Panc1 (cell line): ENCODE data around the gene ACSL5. TPM values are rescaled to one million over a fixed set of nuclear protein-coding genes. Genes with fewer than 3 reads are reported as not detected.
A peak's percentile ranks its signal among the peaks of the same experiment; 100 is the strongest.

Experiments used
- ATAC-seq: fragments of 200-7000 bp; cut with Tn5 transposase; 2 replicates; pipeline ENCODE4 v1.9.1; 2020; ENCODE audit warnings: mild to moderate bottlenecking, moderate library complexity
- BruUV-seq: library from RNA; stranded (reverse); fragments of 400-500 nt; replicated peaks from 2 replicates; lab custom pipeline; 2021; lab: Mats Ljungman, UMichigan
- CTCF ChIA-PET: fragments of 300-600 bp; sonication (Branson Sonifier 250); formaldehyde crosslinking; loops from one replicate; lab custom pipeline; 2022; ENCODE audit warnings: antibody characterized with exemption; lab: Charles Lee
- POLR2A ChIA-PET: fragments of 300-600 bp; sonication (Branson Sonifier 250); formaldehyde crosslinking; loops from one replicate; lab custom pipeline; 2022; ENCODE audit warnings: antibody characterized with exemption; lab: Charles Lee
- DNase-seq: peaks from one replicate; pipeline ENCODE4 v3.0.0-alpha.2; 2010; ENCODE audit warnings: low read depth, low spot score
- H3K27ac ChIP-seq: 2 replicates; pipeline ENCODE4 v1.5.1; 2011; ENCODE audit warnings: mild to moderate bottlenecking, low read length, inconsistent platforms
- H3K27me3 ChIP-seq: fragments of 200-500 bp; sonication (Bioruptor generic); 2 replicates; pipeline ENCODE4 v1.6.0; 2014; ENCODE audit warnings: low read length, inconsistent platforms; ENCODE audit not compliant: control insufficient read depth, insufficient read depth
- H3K36me3 ChIP-seq: fragments of 200-500 bp; sonication (Bioruptor generic); 2 replicates; pipeline ENCODE4 v1.5.1; 2014; ENCODE audit warnings: inconsistent platforms, mild to moderate bottlenecking, low read length, moderate library complexity; ENCODE audit not compliant: control insufficient read depth, insufficient read depth
- H3K4me1 ChIP-seq: 2 replicates; pipeline ENCODE4 v1.5.1; 2011; ENCODE audit warnings: inconsistent platforms, mild to moderate bottlenecking, low read length, moderate library complexity; ENCODE audit not compliant: control insufficient read depth, insufficient read depth
- H3K4me3 ChIP-seq, 2 experiments: 2 replicates each; pipeline ENCODE4 v1.5.1; 2011 to 2012; ENCODE audit warnings: low read depth in 2 of 2, low read length in 2 of 2, mild to moderate bottlenecking in 2 of 2, inconsistent platforms in 1 of 2, moderate library complexity in 1 of 2
- H3K9me3 ChIP-seq: fragments of 200-500 bp; sonication (Bioruptor generic); 2 replicates; pipeline ENCODE4 v1.5.1; 2014; ENCODE audit warnings: low read depth, mild to moderate bottlenecking, inconsistent platforms, low read length, moderate library complexity; ENCODE audit not compliant: control insufficient read depth, insufficient read depth
- CTCF ChIP-seq: fragments of 450-650 bp; IDR thresholded peaks from 2 replicates; pipeline ENCODE4 v1.5.1; 2017; ENCODE audit warnings: mild to moderate bottlenecking
- POLR2AphosphoS5 ChIP-seq: IDR thresholded peaks from 2 replicates; pipeline ENCODE4 v1.6.1; 2012; ENCODE audit warnings: mild to moderate bottlenecking, low read depth, low read length, moderate library complexity
- REST ChIP-seq, 2 experiments: IDR thresholded peaks; 2 replicates each; pipeline ENCODE4 v1.6.1; 2011 to 2012; ENCODE audit warnings: low read depth in 2 of 2, control low read depth in 1 of 2, low read length in 1 of 2, mild to moderate bottlenecking in 1 of 2, moderate library complexity in 1 of 2; ENCODE audit not compliant: insufficient read depth in 1 of 2
- SIN3A ChIP-seq: IDR thresholded peaks from 2 replicates; pipeline ENCODE4 v1.6.1; 2012; ENCODE audit warnings: low read depth, mild to moderate bottlenecking, low read length, moderate library complexity, borderline replicate concordance; ENCODE audit not compliant: insufficient read depth
- TCF7L2 ChIP-seq: IDR thresholded peaks from 2 replicates; pipeline ENCODE4 v1.6.1; 2011; ENCODE audit warnings: mild to moderate bottlenecking, low read depth, low read length, inconsistent platforms
- in situ Hi-C: cut with HindIII; loops from 2 replicates; pipeline ENCODE4 v1.10.0; 2016; ENCODE audit warnings: low sequenced_read_pairs, low pct_unique_long_range_greater_than_20kb
- intact Hi-C: fragments of 100-400 bp; cut with micrococcal nuclease; formaldehyde crosslinking; loops from one replicate; pipeline ENCODE4 v1.10.0; 2022; ENCODE audit not compliant: unreplicated experiment
- total RNA-seq: library from RNA; stranded (reverse); gene quantifications from one replicate; pipeline ENCODE4 v1.2.1, GENCODE V29; 2021; ENCODE audit not compliant: unreplicated experiment

ACSL5 gene
- total RNA-seq, 1 experiment from 2014 or later = 2.4 TPM

GRCh38 chr10:112466802-112467201 is 92.9 kb downstream of the ACSL5 start:
- ATAC-seq (no peak), DNase-seq (no peak)
- in situ Hi-C loops = no loop called here
- Histone ChIP-seq H3K27ac (no peak overlapping the region), H3K27me3 (no peaks in the 10 kb centered on the region), H3K36me3 (peaks cover 10% of the 10 kb centered on the region; the same call in 1 of the 2 replicates), H3K4me3 (no peak overlapping the region), H3K9me3 (no peaks in the 10 kb centered on the region), H3K4me1 (no peaks in the 10 kb centered on the region)
- CTCF ChIA-PET = no interaction called here
- no TSS peak for BruUV-seq
- TF ChIP-seq POLR2AphosphoS5 = no peak
- TF ChIP-seq SIN3A = no peak
- no peak for TF ChIP-seq REST (IDR thresholded peaks at IDR 0.05; ENCODE audit: insufficient read depth in 1 of 2, low read depth in 2 of 2, low read length in 1 of 2)
- TF ChIP-seq TCF7L2 = no peak
- TF ChIP-seq CTCF = no peak
- POLR2A ChIA-PET = interaction anchor here (0.6 kb wide), 1 partner anchor 324 kb away, joined by 3 read pairs; no protein-coding TSS in a partner anchor
- intact Hi-C loops = no loop called here

- ChIA-PET POLR2A (interaction anchor here (0.6 kb wide), 1 partner anchor 323 kb away, joined by 3 read pairs; no protein-coding TSS in a partner anchor), CTCF (no interaction called here)
- no TSS peak for BruUV-seq
- no peak for ATAC-seq
- TF ChIP-seq REST (IDR thresholded peaks at IDR 0.05; ENCODE audit: insufficient read depth in 1 of 2, low read depth in 2 of 2, low read length in 1 of 2) (peak in 1 of 2 experiments; percentile 82; a peak in 2 of 4 replicates), TCF7L2 (no peak)
- in situ Hi-C loops = no loop called here
- no peak overlapping the region for H3K27ac ChIP-seq
- H3K36me3 ChIP-seq = peaks cover 10% of the 10 kb centered on the region; the same call in 1 of the 2 replicates
- no peaks in the 10 kb centered on the region for H3K9me3 ChIP-seq
- DNase-seq = no peak
- H3K27me3 ChIP-seq = no peaks in the 10 kb centered on the region
- no peak overlapping the region for H3K4me3 ChIP-seq
- H3K4me1 ChIP-seq = no peaks in the 10 kb centered on the region
- intact Hi-C loops = no loop called here
Measured at GRCh38 chr10:112467541-112468075, 93.7 kb downstream of the ACSL5 start.
